DOHH2 (cell line): ENCODE data around the gene SETX.
"Not testable (repeated sequence)": the region's sequence is repeated elsewhere in the genome, so short reads cannot be mapped to it uniquely, and the experiment has no call there.

Experiments used
- EZH2phosphoT487 ChIP-seq: fragments of 200-600 bp; sonication (generic); IDR thresholded peaks from 2 replicates; pipeline ENCODE4 v1.6.1; 2017; ENCODE audit warnings: borderline replicate concordance, mild to moderate bottlenecking, antibody characterized with exemption, low read length, moderate library complexity, mixed read lengths
- TF ChIP-seq, protein P1 (sequence below): fragments of 200-600 bp; sonication (generic); IDR thresholded peaks from one replicate; pipeline ENCODE4 v1.5.1; 2014; ENCODE audit warnings: antibody characterized with exemption, mild to moderate bottlenecking, low read depth, low read length; ENCODE audit not compliant: poor library complexity, severe bottlenecking

DNA sequence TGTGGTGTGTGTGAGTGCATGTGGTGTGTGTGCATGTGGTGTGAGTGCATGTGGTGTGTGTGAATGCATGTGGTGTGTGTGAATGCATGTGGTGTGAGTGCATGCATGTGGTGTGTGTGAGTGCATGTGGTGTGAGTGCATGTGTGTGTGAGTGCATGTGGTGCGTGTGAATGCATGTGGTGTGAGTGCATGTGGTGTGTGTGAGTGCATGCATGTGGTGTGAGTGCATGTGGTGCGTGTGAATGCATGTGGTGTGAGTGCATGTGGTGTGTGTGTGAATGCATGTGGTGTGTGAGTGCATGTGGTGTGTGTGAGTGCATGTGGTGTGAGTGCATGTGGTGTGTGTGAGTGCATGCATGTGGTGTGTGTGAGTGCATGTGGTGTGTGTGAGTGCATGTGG lies 23.0 kb upstream of the SETX start:
- TF ChIP-seq, protein P1, sequence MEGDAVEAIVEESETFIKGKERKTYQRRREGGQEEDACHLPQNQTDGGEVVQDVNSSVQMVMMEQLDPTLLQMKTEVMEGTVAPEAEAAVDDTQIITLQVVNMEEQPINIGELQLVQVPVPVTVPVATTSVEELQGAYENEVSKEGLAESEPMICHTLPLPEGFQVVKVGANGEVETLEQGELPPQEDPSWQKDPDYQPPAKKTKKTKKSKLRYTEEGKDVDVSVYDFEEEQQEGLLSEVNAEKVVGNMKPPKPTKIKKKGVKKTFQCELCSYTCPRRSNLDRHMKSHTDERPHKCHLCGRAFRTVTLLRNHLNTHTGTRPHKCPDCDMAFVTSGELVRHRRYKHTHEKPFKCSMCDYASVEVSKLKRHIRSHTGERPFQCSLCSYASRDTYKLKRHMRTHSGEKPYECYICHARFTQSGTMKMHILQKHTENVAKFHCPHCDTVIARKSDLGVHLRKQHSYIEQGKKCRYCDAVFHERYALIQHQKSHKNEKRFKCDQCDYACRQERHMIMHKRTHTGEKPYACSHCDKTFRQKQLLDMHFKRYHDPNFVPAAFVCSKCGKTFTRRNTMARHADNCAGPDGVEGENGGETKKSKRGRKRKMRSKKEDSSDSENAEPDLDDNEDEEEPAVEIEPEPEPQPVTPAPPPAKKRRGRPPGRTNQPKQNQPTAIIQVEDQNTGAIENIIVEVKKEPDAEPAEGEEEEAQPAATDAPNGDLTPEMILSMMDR = not testable (repeated sequence)
- not testable (repeated sequence) for TF ChIP-seq EZH2phosphoT487
